ENCODE data around the gene TANK. TPM values are rescaled to one million over a fixed set of nuclear protein-coding genes. Genes with fewer than 3 reads are reported as not detected.

The TANK gene
- 100 to 1,000 TPM; 133 to 147 TPM for total RNA-seq

DNA sequence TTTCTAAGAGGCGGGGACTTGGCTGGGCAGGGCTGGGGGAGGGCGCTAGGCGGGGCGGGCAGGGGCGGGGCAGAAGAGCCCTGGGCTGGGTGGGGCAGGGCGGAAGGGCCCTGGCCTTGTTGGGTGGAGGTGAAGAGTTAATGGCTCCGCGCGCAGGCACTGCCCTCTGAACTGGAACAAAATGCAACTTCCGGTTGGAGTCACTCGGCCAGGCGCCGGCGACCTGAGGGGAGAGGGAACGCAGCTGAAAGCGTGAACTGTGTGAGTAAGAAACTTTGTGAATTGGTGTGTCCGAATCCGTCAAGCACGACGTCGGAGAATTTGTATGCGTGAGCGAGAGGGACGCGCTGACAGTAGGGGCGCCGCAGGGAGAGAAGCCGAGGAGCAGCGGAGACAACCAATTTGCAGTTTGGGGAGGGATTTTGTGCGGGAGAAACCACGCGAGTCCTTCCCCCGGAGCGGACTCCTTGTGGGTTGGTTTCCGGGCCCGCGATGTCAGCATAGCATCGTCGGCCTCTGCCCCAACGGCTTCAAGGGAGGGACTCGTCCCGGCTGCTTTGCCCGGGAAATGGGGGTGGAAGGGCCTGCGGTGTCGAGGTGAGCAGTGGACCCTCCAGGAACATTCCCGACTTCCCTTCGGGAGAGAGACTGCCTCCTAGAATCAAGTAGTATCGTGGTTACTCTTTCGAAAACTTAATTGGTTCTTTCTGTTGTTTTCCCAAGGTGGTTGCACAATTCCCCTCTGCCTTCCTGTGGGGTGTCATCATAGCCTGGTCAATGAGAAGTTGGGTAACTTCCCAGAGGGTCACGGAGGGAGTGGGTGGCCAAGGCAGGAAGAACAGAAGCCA is at the start of gene TANK:
TANK (plus strand) TSS at position 203 of the 848 bp plus-strand sequence. CDS start 19,235 bp downstream, outside the sequence.
- Mint-ChIP-seq H3K36me3 (peaks cover 67% of the 10 kb centered on the region), H3K9me3 (ENCODE audit: low read depth) (peaks cover 2% of the 10 kb centered on the region), H3K4me1 (peaks cover 53% of the 10 kb centered on the region), H3K27ac (peak within 1 kb of the TSS; percentile 98), H3K4me3 (peak within 1 kb of the TSS; percentile 97), H3K27me3 (no peaks in the 10 kb centered on the region)
- ATAC-seq, result peak; percentile 91
- DNase-seq, result peak; percentile 96
- CTCF ChIA-PET, result no interaction called here

DNA sequence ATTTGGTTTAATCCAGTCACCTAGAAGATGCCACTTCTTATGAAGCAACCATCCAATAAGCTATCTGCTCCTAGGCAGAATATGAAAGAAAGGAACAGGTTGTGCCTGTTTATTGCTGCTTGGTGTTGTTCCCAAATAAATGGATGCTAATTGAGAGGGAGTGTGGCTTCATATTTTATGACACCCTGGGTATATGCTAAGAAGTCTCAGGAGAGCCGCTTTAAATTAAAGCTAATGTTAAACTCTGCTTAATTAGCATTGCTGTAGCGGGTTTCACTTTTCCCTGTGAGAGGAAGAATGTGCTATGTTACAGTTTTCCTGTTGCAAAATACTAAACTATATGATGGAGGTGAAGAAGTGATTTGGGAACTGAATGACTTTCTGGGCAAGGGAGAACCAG is 48.7 kb upstream of the TANK start:
- Mint-ChIP-seq H3K4me3 (no peak overlapping the region), H3K4me1 (peaks cover 3% of the 10 kb centered on the region), H3K27me3 (peaks cover 8% of the 10 kb centered on the region), H3K27ac (no peak overlapping the region), H3K9me3 (ENCODE audit: low read depth) (no peaks in the 10 kb centered on the region), H3K36me3 (no peaks in the 10 kb centered on the region)
- CTCF ChIA-PET, result no interaction called here
- no peak for DNase-seq
- no peak for ATAC-seq

DNA sequence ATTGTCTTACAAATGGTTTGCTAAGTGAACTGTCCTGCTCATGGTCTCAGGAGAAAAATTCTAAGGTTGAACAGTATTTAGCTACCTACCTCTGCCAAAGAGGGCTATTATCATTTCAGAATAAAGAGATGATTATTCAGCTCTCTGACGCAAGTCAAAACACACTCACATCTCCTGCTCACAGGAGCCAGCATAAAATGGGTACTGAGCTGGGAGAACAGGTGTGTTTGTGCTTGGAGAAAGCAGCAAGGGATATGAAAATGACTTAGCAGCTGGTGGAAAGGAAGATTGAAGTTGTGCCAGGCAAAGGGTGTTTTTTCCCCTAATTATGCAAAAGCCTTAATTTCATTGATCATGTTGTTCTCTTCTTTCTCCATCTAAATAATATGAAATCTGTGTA is 47.3 kb upstream of the TANK start:
- Mint-ChIP-seq H3K9me3 (ENCODE audit: low read depth) (no peaks in the 10 kb centered on the region), H3K27ac (no peak overlapping the region), H3K4me3 (no peak overlapping the region), H3K4me1 (peaks cover 3% of the 10 kb centered on the region), H3K27me3 (peaks cover 11% of the 10 kb centered on the region), H3K36me3 (peaks cover 4% of the 10 kb centered on the region)
- CTCF ChIA-PET, result interaction anchor here (1.2 to 1.4 kb wide), 2 partner anchors 9 to 1003 kb away, joined by 3 to 4 read pairs; no protein-coding TSS in a partner anchor
- DNase-seq (no peak), ATAC-seq (no peak)

DNA sequence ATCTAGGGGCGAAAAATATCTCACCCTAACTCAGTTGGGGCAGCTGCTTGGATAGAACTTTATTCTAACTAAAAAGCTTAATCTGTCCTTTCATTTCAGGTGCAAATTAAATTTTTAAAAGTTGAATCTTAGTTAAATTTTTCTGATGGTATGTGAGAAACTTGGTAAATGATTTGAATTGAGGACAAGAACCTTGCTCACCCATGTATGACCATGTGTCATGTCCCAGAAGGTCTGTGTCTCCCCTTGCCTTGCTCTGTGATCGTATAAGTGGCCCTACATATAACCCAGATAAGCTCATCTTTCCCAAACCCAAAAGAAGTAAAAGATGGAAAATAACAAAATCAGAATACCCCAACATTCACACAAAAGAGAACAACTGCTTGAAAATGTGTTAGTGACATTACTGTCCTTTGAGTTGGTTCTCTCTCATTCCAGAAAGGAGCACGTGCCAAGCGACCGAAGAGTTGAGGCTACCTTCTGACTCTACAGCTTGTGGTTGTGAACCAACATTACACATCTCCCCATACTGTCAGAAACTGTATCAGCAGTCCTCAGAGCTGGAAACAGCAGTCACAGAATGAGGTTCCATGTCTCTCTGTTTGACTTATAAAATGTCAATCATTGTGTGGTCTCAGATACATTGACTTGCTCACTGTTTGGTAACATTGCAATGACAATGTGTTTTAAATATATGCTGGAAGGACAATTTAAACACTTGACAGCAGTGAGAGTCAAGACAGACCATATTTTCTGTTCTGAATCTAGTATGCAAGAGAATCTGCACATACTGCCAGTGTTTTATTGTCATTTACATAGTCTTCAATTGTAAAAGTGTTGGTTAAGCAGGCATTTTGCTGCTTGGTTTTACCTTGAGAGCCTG is 46.3 kb upstream of the TANK start:
- Mint-ChIP-seq H3K9me3 (ENCODE audit: low read depth) (no peaks in the 10 kb centered on the region), H3K4me3 (no peak overlapping the region), H3K27me3 (peaks cover 11% of the 10 kb centered on the region), H3K4me1 (peaks cover 3% of the 10 kb centered on the region), H3K36me3 (peaks cover 4% of the 10 kb centered on the region), H3K27ac (no peak overlapping the region)
- ATAC-seq (no peak), DNase-seq (no peak)
- CTCF ChIA-PET, result interaction anchor here (1.2 to 1.4 kb wide), 2 partner anchors 8 to 1004 kb away, joined by 3 to 4 read pairs; no protein-coding TSS in a partner anchor

DNA sequence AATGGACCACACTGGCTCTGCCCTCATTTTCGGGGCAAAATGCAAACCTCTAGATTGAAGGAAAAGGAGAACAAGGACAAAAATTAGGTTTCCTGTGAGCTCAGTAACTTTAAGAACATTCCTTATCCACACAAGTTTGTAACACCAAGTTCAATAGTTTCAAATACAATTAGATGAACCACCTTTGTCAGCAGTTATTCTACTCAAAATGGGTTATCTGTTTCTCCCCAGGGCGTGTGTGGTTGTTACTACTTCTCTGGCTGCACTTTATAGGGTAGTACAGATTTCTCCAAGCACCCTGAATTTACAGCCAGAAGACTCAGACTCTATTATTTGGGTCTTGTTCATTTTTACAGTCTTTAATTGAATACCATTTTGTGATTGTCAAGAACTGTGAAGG is 45.0 kb upstream of the TANK start:
- H3K9me3 Mint-ChIP-seq (ENCODE audit: low read depth), result no peaks in the 10 kb centered on the region
- H3K36me3 Mint-ChIP-seq, result peaks cover 6% of the 10 kb centered on the region
- H3K27ac Mint-ChIP-seq, result no peak overlapping the region
- H3K4me3 Mint-ChIP-seq, result no peak overlapping the region
- H3K27me3 Mint-ChIP-seq, result peaks cover 11% of the 10 kb centered on the region
- ATAC-seq, result no peak
- peaks cover 3% of the 10 kb centered on the region for H3K4me1 Mint-ChIP-seq
- CTCF ChIA-PET, result interaction anchor here (0.6 kb wide), 1 partner anchor 13 kb away, joined by 3 read pairs; no protein-coding TSS in a partner anchor
- no peak for DNase-seq

- no peak for ATAC-seq
- Mint-ChIP-seq H3K27me3 (peaks cover 11% of the 10 kb centered on the region), H3K36me3 (peaks cover 6% of the 10 kb centered on the region), H3K4me1 (peaks cover 3% of the 10 kb centered on the region), H3K4me3 (no peak overlapping the region), H3K9me3 (ENCODE audit: low read depth) (no peaks in the 10 kb centered on the region), H3K27ac (no peak overlapping the region)
- CTCF ChIA-PET, result no interaction called here
- no peak for DNase-seq
Measured at GRCh38 chr2:161115605-161116380, 44.4 kb upstream of the TANK start.

DNA sequence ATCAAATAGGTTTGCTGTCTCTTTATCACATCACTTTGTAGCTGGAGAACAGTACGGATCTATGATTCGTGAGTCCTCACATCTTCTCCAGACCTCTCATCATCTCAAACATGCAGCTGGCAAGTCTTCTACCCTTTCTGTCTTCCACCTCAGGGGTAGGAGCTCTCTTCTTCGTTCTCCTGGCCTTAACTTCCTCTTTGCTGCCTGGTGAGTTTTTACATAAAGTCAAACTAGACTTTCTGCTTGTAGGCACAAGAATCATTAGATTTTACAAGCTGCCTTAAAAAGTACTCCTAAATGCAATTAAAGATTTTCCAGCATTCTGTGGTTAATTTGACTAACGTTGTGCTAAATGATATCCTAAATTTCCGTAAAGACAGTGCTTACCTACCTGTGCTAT is 43.7 kb upstream of the TANK start:
- CTCF ChIA-PET, result no interaction called here
- Mint-ChIP-seq H3K9me3 (ENCODE audit: low read depth) (no peaks in the 10 kb centered on the region), H3K36me3 (peaks cover 6% of the 10 kb centered on the region)

DNA sequence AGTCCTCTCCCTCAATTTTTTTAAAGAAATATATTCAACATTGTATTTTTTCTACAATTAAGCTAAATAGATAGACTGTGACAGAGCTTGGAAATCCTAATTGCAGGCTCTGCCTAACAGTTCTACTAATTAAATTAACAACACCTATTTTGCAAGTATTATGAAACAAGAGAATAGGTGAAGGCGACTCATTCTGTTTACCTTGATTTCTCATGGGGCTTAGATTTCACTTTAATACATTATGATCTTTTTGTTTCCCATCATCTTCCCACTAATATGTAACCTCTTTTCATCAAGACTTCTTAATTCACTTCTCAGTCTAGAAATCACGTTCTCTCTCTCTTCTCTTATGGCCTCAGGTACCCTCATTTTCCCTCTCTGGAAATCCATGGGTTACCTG is 42.7 kb upstream of the TANK start:
- H3K36me3 Mint-ChIP-seq, result peaks cover 6% of the 10 kb centered on the region
- ATAC-seq (no peak), DNase-seq (no peak)
- no peak overlapping the region for H3K27ac Mint-ChIP-seq
- H3K27me3 Mint-ChIP-seq, result peaks cover 6% of the 10 kb centered on the region
- no peaks in the 10 kb centered on the region for H3K9me3 Mint-ChIP-seq (ENCODE audit: low read depth)
- no peak overlapping the region for H3K4me3 Mint-ChIP-seq
- H3K4me1 Mint-ChIP-seq, result peaks cover 7% of the 10 kb centered on the region
- CTCF ChIA-PET, result no interaction called here

More for the DNA sequence above, 43.7 kb upstream of the TANK start:
- H3K27ac Mint-ChIP-seq, result no peak overlapping the region
- ATAC-seq, result no peak
- no peak overlapping the region for H3K4me3 Mint-ChIP-seq
- H3K27me3 Mint-ChIP-seq, result peaks cover 11% of the 10 kb centered on the region
- no peak for DNase-seq
- H3K4me1 Mint-ChIP-seq, result peaks cover 3% of the 10 kb centered on the region

DNA sequence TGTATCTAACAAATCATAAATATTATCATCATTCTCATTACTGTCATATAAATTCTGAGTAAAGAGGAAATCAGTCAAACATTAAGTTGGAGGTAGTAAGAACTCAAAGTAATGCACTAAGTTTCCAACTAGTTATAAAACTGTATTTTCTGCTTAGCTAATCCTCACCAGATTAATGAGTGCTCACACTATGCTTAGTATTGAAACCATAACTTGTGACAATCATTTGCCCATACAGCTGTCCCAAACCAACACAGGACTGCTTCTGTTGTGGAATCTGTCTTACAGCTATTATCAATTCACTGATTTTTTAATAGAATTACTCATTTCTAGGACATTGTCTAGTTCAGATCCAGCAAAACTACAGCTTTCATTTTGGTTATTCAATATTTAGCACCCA is 41.5 kb upstream of the TANK start:
- no peak for ATAC-seq
- CTCF ChIA-PET, result interaction anchor here (1.0 to 2.2 kb wide), 4 partner anchors 10 to 55 kb away, joined by 3 to 7 read pairs (median 4); no protein-coding TSS in a partner anchor
- H3K9me3 Mint-ChIP-seq (ENCODE audit: low read depth), result no peaks in the 10 kb centered on the region
- H3K4me3 Mint-ChIP-seq, result no peak overlapping the region
- peaks cover 19% of the 10 kb centered on the region for H3K4me1 Mint-ChIP-seq
- peaks cover 4% of the 10 kb centered on the region for H3K27me3 Mint-ChIP-seq
- no peak for DNase-seq
- no peak overlapping the region for H3K27ac Mint-ChIP-seq
- peaks cover 6% of the 10 kb centered on the region for H3K36me3 Mint-ChIP-seq

- DNase-seq, result no peak
- H3K36me3 Mint-ChIP-seq, result peaks cover 6% of the 10 kb centered on the region
- no peak overlapping the region for H3K4me3 Mint-ChIP-seq
- CTCF ChIA-PET, result interaction anchor here (1.2 to 2.2 kb wide), 2 partner anchors 30 to 55 kb away, joined by 3 to 7 read pairs; no protein-coding TSS in a partner anchor
- peaks cover 24% of the 10 kb centered on the region for H3K4me1 Mint-ChIP-seq
- no peak for ATAC-seq
- no peak overlapping the region for H3K27ac Mint-ChIP-seq
- no peaks in the 10 kb centered on the region for H3K9me3 Mint-ChIP-seq (ENCODE audit: low read depth)
- H3K27me3 Mint-ChIP-seq, result peaks cover 4% of the 10 kb centered on the region
Measured at GRCh38 chr2:161119483-161119882, 40.7 kb upstream of the TANK start.

GRCh38 chr2:161120775-161121174 is 39.5 kb upstream of the TANK start:
- H3K9me3 Mint-ChIP-seq (ENCODE audit: low read depth), result no peaks in the 10 kb centered on the region
- peaks cover 2% of the 10 kb centered on the region for H3K27me3 Mint-ChIP-seq
- DNase-seq, result no peak
- no peak for ATAC-seq
- H3K36me3 Mint-ChIP-seq, result peaks cover 6% of the 10 kb centered on the region
- peaks cover 24% of the 10 kb centered on the region for H3K4me1 Mint-ChIP-seq
- CTCF ChIA-PET, result interaction anchor here (1.2 kb wide), 1 partner anchor 57 kb away, joined by 3 read pairs; no protein-coding TSS in a partner anchor
- H3K27ac Mint-ChIP-seq, result no peak overlapping the region
- no peak overlapping the region for H3K4me3 Mint-ChIP-seq

GRCh38 chr2:161121622-161122021 is 38.6 kb upstream of the TANK start:
- no peak for DNase-seq
- Mint-ChIP-seq H3K27me3 (peaks cover 2% of the 10 kb centered on the region), H3K4me3 (no peak overlapping the region), H3K27ac (no peak overlapping the region), H3K9me3 (ENCODE audit: low read depth) (no peaks in the 10 kb centered on the region), H3K36me3 (peaks cover 6% of the 10 kb centered on the region), H3K4me1 (peaks cover 24% of the 10 kb centered on the region)
- no peak for ATAC-seq
- CTCF ChIA-PET, result interaction anchor here (1.2 kb wide), 1 partner anchor 9 kb away, joined by 4 read pairs; no protein-coding TSS in a partner anchor

Data from activated CD8-positive, alpha-beta memory T cell treated with anti-CD3 and anti-CD28 coated beads, Interleukin-2, amount 10 ng/mL, durations not matched to agents 7 days and 5 days (primary cell).